Upper lobe of left lung (tissue), 6 donors: ENCODE measurements around the gene NLRP10. TPM values are rescaled to one million over a fixed set of nuclear protein-coding genes. Genes with fewer than 3 reads are reported as not detected.

Experiments
- ATAC-seq, 2 donors: fragments of 200-7000 bp; cut with Tn5 transposase; one replicate each; pipeline ENCODE4 v1.9.1; 2022; ENCODE audit warnings: mild to moderate bottlenecking in 2 of 2, moderate library complexity in 2 of 2; ENCODE audit not compliant: low FRiP score in 2 of 2
- DNase-seq, 2 donors: peaks; one replicate each; pipeline ENCODE4 v3.0.0-alpha.2; 2019 to 2020
- H3K27ac ChIP-seq, 4 donors: fragments of 200-600 bp; sonication (generic); one replicate each; pipeline ENCODE4 v1.5.1; 2016 to 2019
- H3K27me3 ChIP-seq, 4 donors: fragments of 200-600 bp; sonication (generic); one replicate each; pipeline ENCODE4 v1.5.1; 2017 to 2019
- H3K36me3 ChIP-seq, 4 donors: fragments of 200-600 bp; sonication (generic); one replicate each; pipeline ENCODE4 v1.5.1; 2016 to 2019
- H3K4me1 ChIP-seq, 4 donors: fragments of 200-600 bp; sonication (generic); one replicate each; pipeline ENCODE4 v1.5.1; 2018 to 2019
- H3K4me3 ChIP-seq, 4 donors: fragments of 200-600 bp; sonication (generic); one replicate each; pipeline ENCODE4 v1.5.1; 2017 to 2019; ENCODE audit warnings: mild to moderate bottlenecking in 2 of 4, moderate library complexity in 1 of 4
- H3K9me3 ChIP-seq, 4 donors: fragments of 200-600 bp; sonication (generic); one replicate each; pipeline ENCODE4 v1.5.1; 2018 to 2019
- EP300 ChIP-seq, 4 donors: sonication (generic); formaldehyde crosslinking; IDR thresholded peaks; one replicate each; pipeline ENCODE4 v1.5.1; 2017; ENCODE audit warnings: antibody characterized with exemption in 4 of 4, control low read depth in 2 of 4
- POLR2A ChIP-seq, 4 donors: fragments of 450-650 bp; IDR thresholded peaks; one replicate each; pipeline ENCODE4 v1.5.1; 2016 to 2017; ENCODE audit warnings: antibody characterized with exemption in 4 of 4, mild to moderate bottlenecking in 2 of 4
- POLR2AphosphoS5 ChIP-seq, 2 donors: sonication (generic); formaldehyde crosslinking; IDR thresholded peaks; one replicate each; pipeline ENCODE4 v1.5.1; 2017; ENCODE audit warnings: antibody characterized with exemption in 2 of 2
- WGBS, 2 donors: methylation state at CpG; one replicate each; pipeline ENCODE4 v1.1.5; 2017 to 2018; 5-methylcytosine and 5-hydroxymethylcytosine counted together
- total RNA-seq, 6 donors: library from RNA; depleted of rRNA in 4 of 6; stranded (reverse); fragments of >200 nt in 4 of 6; gene quantifications; one replicate each; pipeline versions ENCODE4 v1.1.0 to v1.2.1, GENCODE V29; 2016 to 2021
- TF ChIP-seq, protein P1 (sequence below), 6 experiments: fragments of 450-650 bp in 4 of 6; fragments of 200-600 bp in 2 of 6; sonication (generic) in 2 of 6; IDR thresholded peaks; one replicate each; pipeline ENCODE4 v1.5.1; 2016 to 2019; ENCODE audit warnings: antibody characterized with exemption in 6 of 6
- donor health status: DM: no; HTN: no; CAD: no; lungs with moderate emphysema.
- donor health status: DM: no; HTN: yes; CAD: no; lungs with severe emphysema.

Gene NLRP10
- total RNA-seq, 6 donors from 2014 or later = not detected

DNA sequence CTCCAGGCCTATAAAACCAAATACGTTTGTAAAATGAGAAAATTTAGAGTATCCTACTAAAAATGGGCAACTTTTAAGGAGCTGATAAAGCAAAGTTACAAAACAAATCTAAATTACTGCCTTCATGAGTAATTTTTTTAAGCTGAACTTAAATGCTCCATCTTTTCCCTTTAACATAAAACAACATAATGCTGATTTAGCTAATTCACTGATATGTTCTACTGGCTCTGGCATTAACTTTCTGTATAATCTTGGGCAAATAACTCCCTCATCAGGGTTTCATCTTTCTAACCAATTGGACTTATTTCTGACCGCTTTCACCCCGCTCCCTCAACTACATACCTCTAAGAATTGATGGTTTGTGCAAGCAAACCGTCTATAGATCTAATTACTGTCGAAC lies 24.1 kb downstream of the NLRP10 start:
- WGBS, 2 donors = 56 to 74% methylated on average over 5 of the region's 5 CpGs
- H3K4me1 ChIP-seq = no peaks in the 10 kb centered on the region

DNA sequence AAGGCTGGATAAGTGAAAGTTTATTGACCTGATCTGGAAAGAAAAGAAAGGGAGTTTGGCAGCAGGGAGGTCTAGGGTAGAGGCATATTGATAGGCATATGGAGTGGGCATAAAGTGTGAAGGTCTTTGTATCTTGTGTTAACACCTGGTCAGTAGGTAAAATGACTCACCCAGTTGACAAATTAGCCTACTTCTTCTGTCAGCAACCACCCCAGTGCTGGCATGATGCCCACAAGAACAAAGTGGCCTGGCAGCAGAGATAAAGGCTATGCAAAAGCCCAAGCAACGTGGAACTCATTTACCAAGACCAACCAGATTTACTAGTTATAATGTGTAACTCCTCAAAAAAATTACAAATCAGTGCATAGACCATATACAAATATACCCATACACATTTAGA lies 28.6 kb downstream of the NLRP10 start:
- no peak overlapping the region for H3K4me3 ChIP-seq
- DNase-seq = no peak
- H3K27ac ChIP-seq = no peak overlapping the region
- no peak for ATAC-seq
- no peaks in the 10 kb centered on the region for H3K9me3 ChIP-seq
- no peak for TF ChIP-seq EP300 (IDR thresholded peaks at IDR 0.05)
- TF ChIP-seq, protein P1, sequence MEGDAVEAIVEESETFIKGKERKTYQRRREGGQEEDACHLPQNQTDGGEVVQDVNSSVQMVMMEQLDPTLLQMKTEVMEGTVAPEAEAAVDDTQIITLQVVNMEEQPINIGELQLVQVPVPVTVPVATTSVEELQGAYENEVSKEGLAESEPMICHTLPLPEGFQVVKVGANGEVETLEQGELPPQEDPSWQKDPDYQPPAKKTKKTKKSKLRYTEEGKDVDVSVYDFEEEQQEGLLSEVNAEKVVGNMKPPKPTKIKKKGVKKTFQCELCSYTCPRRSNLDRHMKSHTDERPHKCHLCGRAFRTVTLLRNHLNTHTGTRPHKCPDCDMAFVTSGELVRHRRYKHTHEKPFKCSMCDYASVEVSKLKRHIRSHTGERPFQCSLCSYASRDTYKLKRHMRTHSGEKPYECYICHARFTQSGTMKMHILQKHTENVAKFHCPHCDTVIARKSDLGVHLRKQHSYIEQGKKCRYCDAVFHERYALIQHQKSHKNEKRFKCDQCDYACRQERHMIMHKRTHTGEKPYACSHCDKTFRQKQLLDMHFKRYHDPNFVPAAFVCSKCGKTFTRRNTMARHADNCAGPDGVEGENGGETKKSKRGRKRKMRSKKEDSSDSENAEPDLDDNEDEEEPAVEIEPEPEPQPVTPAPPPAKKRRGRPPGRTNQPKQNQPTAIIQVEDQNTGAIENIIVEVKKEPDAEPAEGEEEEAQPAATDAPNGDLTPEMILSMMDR (IDR thresholded peaks at IDR 0.05) = no peak
- TF ChIP-seq POLR2AphosphoS5 (IDR thresholded peaks at IDR 0.05) = no peak
- no peak for TF ChIP-seq POLR2A (IDR thresholded peaks at IDR 0.05)
- no peaks in the 10 kb centered on the region for H3K27me3 ChIP-seq
- 13 to 33% methylated on average over 1 of the region's 1 CpG for WGBS, 2 donors
- H3K36me3 ChIP-seq = no peaks in the 10 kb centered on the region
- H3K4me1 ChIP-seq = no peaks in the 10 kb centered on the region

More for the DNA sequence above, 24.1 kb downstream of the NLRP10 start:
- Histone ChIP-seq H3K36me3 (no peaks in the 10 kb centered on the region), H3K27me3 (no peaks in the 10 kb centered on the region), H3K4me3 (no peak overlapping the region), H3K27ac (no peak overlapping the region), H3K9me3 (peaks cover 8 to 23% (median 10%) of the 10 kb centered on the region in 4 donors)
- TF ChIP-seq POLR2A (IDR thresholded peaks at IDR 0.05) (no peak), POLR2AphosphoS5 (IDR thresholded peaks at IDR 0.05) (no peak), EP300 (IDR thresholded peaks at IDR 0.05) (no peak)
- TF ChIP-seq, protein P1 (IDR thresholded peaks at IDR 0.05) = no peak
- no peak for ATAC-seq
- no peak for DNase-seq

DNA sequence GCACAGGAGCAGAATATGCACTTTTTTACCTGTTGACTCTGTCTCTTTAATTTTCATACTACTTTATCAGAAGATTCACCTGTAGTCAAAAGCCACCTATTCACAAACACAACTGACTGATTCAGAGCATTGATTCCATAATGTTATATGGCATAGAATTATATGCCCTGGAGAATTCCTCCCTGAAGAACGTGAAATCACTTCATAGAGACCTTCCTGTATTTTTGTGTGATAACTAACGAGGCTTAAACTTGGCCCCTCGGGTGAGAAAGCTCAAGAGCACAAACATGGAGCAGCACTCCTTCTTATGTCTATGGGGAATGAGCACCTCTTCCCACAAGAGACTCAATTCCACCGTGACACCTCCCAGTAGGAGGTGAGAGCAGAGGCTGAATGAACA lies 34.1 kb downstream of the NLRP10 start, which contains the start of gene OR10A6:
Gene OR10A6 (minus strand): TSS at position 101 of the 400 bp plus-strand sequence. CDS start 2,606 bp downstream, outside the sequence.
- WGBS, 2 donors = 78 to 79% methylated on average over 4 of the region's 4 CpGs
- H3K4me1 ChIP-seq = no peaks in the 10 kb centered on the region
- ATAC-seq = no peak
- TF ChIP-seq POLR2AphosphoS5 (IDR thresholded peaks at IDR 0.05) (no peak), POLR2A (IDR thresholded peaks at IDR 0.05) (no peak), EP300 (IDR thresholded peaks at IDR 0.05) (no peak)
- TF ChIP-seq, protein P1 (IDR thresholded peaks at IDR 0.05) = no peak
- H3K9me3 ChIP-seq = no peaks in the 10 kb centered on the region
- no peaks in the 10 kb centered on the region for H3K27me3 ChIP-seq
- H3K4me3 ChIP-seq = no peak within 1 kb of the TSS
- no peak within 1 kb of the TSS for H3K27ac ChIP-seq
- DNase-seq = no peak
- no peaks in the 10 kb centered on the region for H3K36me3 ChIP-seq

DNA sequence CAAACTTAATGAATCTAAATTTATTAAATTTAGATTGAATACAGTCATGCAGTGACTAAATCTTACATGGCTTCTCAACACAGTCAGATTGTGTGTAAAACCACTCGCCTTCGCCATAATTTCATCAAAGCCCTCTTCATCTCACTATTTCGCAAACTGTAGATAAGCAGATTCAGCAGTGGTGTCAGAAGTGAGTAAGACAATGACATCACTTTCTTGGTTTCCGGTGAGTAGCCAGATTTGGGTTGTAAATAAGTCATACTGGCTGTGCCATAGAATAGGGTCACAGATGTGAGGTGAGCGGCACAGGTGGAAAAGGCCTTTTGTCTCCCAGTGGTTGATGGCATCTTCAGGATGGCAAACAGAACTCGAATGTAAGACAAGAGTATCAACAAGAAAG lies 37.6 kb downstream of the NLRP10 start:
- no peak overlapping the region for H3K27ac ChIP-seq
- H3K9me3 ChIP-seq = no peaks in the 10 kb centered on the region
- H3K27me3 ChIP-seq = no peaks in the 10 kb centered on the region
- no peaks in the 10 kb centered on the region for H3K36me3 ChIP-seq
- no peaks in the 10 kb centered on the region for H3K4me1 ChIP-seq
- DNase-seq (no peak), ATAC-seq (no peak)
- TF ChIP-seq POLR2A (IDR thresholded peaks at IDR 0.05) = no peak
- 79 to 90% methylated on average over 6 of the region's 6 CpGs for WGBS, 2 donors
- H3K4me3 ChIP-seq = no peak overlapping the region

DNA sequence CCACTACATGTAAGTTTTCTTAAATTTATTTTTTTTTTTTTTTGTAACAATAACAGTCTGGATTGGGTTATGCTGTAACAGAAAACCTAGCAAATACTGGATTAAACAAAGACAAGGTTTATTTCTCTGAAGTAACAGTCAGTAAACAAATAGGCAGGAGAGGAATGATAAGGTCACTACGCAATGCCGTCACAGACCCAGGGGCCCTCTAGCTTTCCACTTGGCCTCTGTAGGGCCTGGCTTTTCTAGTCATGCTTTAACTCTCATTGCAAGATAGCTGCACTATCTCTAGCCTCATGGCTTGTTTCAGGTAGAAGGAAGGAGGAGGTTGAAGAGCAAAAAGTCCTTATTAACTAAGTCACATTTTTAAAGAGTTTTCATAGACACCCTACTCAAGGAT lies 40.7 kb downstream of the NLRP10 start:
- DNase-seq = no peak
- no peak for ATAC-seq
- Histone ChIP-seq H3K4me1 (no peaks in the 10 kb centered on the region), H3K9me3 (no peaks in the 10 kb centered on the region), H3K36me3 (no peaks in the 10 kb centered on the region), H3K27me3 (no peaks in the 10 kb centered on the region), H3K4me3 (no peak overlapping the region), H3K27ac (no peak overlapping the region)
- TF ChIP-seq POLR2A (IDR thresholded peaks at IDR 0.05) (no peak), EP300 (IDR thresholded peaks at IDR 0.05) (no peak), POLR2AphosphoS5 (IDR thresholded peaks at IDR 0.05) (no peak)
- TF ChIP-seq, protein P1 (IDR thresholded peaks at IDR 0.05) = no peak
- WGBS, 2 donors = 57 to 59% methylated on average over 2 of the region's 2 CpGs
